Measurements from ENCODE around the gene MCF2L2. TPM values are rescaled to one million over a fixed set of nuclear protein-coding genes. Genes with fewer than 3 reads are reported as not detected.

Gene MCF2L2
- total and polyA plus RNA-seq, 2 of the 13 experiments (the other 11 are each of a cell fraction or from before 2014, with no cell fraction given), result not detected

GRCh38 chr3:183309276-183309675 lies 119.1 kb downstream of the MCF2L2 start (continued):
- TF ChIP-seq THRA (CRISPR knock-in tag; IDR thresholded peaks at IDR 0.05; ENCODE audit: borderline replicate concordance), result peak; percentile 22; the same call in 1 of the 2 replicates
- TF ChIP-seq ZBTB46 (CRISPR knock-in tag; IDR thresholded peaks at IDR 0.05; ENCODE audit: borderline replicate concordance), result no peak
- TF ChIP-seq ZSCAN29 (CRISPR knock-in tag; conservative IDR thresholded peaks at IDR 0.05), result no peak
- peak; percentile 57 for TF ChIP-seq HNF4A (CRISPR knock-in tag; IDR thresholded peaks at IDR 0.05)
- 0 out of 2 replicates have a peak, but pooled peaks have one; percentile 38 for TF ChIP-seq SALL1 (CRISPR knock-in tag; IDR thresholded peaks at IDR 0.05)
- TF ChIP-seq ZNF619 (CRISPR knock-in tag; IDR thresholded peaks at IDR 0.05), result no peak
- TF ChIP-seq TMF1 (CRISPR knock-in tag; IDR thresholded peaks at IDR 0.05; ENCODE audit: low read depth), result no peak
- no peak for TF ChIP-seq ZNF615 (CRISPR knock-in tag; IDR thresholded peaks at IDR 0.05; ENCODE audit: borderline replicate concordance)
- TF ChIP-seq SMAD1 (CRISPR knock-in tag; IDR thresholded peaks at IDR 0.05; ENCODE audit: borderline replicate concordance, low read depth), result no peak
- TF ChIP-seq MATR3 (CRISPR knock-in tag; IDR thresholded peaks at IDR 0.05), result no peak
- peak; percentile 31; the same call in 1 of the 2 replicates for TF ChIP-seq ARID5B (CRISPR knock-in tag; IDR thresholded peaks at IDR 0.05)
- no peak for TF ChIP-seq CTCF (CRISPR knock-in tag; IDR thresholded peaks at IDR 0.05)
- no peak for TF ChIP-seq ZFP36L1 (CRISPR knock-in tag; IDR thresholded peaks at IDR 0.05)
- TF ChIP-seq ZNF451 (CRISPR knock-in tag; IDR thresholded peaks at IDR 0.05), result no peak
- no peak for TF ChIP-seq PAXIP1 (CRISPR knock-in tag; conservative IDR thresholded peaks at IDR 0.05)
- TF ChIP-seq HNRNPK (IDR thresholded peaks at IDR 0.05; ENCODE audit: low read depth, low read length, poor library complexity, severe bottlenecking), result no peak
- no peak for TF ChIP-seq CHD4 (IDR thresholded peaks at IDR 0.05; ENCODE audit: borderline replicate concordance, low read length)
- no peak for TF ChIP-seq KLF6 (CRISPR knock-in tag; IDR thresholded peaks at IDR 0.05)

Data from HepG2 (cell line).